GM19395 (cell line): ENCODE data around the gene NT5DC1.
A peak's percentile ranks its signal among the peaks of the same experiment; 100 is the strongest.
"Not testable (repeated sequence)": the region's sequence is repeated elsewhere in the genome, so short reads cannot be mapped to it uniquely, and the experiment has no call there.

Experiments
- ATAC-seq: cut with Tn5 transposase; IDR thresholded peaks from one replicate; pipeline ENCODE4 v1.9.1; 2021; ENCODE audit warnings: mild to moderate bottlenecking, moderate library complexity; ENCODE audit not compliant: unreplicated experiment

NT5DC1 gene

DNA sequence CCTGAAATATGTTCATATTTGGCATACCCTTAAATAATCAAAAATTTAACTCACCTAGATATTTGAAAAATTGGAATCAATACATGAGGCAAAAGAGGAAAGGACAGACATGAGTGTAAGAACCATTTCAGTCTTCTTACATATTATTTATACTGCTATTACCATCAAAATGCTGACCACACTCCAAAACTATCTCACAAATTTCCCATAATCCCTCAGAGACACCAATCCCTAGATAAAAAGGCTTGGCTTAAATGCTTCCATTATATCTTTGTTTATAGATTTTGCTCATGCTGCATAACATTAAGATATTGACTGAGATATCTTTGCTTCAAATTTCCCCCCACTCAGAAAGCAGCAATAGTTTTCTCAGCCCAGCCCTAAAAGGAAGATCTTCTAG is 11.7 kb upstream of the NT5DC1 start:
- ATAC-seq: no peak

DNA sequence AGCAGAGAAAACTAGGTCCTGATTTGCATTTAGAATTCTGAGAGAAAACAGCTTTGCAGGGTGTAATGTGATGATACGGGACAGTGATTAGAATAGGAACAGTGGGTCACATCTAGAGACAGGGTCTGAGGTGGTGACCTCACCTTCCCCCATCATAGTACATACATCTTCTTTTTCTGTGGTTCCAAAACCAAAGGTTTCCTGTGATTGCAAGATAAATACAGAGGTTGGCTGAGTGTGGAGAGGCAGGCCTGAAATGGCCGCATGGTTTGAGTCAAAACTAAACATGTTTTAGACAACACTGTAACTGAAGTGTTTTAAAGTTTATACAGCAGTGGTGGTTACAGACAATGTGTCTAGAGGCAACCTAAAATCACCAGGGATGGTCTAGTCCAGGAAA is 10.4 kb upstream of the NT5DC1 start:
- peak; percentile 70 for ATAC-seq

DNA sequence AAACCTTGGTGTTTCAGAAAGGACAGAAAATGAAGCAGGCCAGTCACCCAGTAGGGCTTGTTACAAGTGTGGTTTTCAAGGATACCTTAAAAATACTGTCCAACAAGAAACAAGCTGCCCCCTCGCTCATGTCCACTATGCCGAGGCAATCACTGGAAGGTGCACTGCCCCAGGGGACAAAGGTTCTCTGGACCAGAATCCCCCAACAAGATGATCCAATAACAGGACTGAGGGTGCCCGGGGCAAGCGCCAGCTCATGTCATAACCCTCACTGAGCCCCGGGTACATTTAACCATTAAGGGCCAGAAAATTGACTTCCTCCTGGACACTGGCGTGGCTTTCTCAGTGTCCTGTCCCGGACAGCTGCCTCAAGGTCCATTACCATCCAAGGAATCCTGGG is 6.6 kb upstream of the NT5DC1 start:
- no peak for ATAC-seq

DNA sequence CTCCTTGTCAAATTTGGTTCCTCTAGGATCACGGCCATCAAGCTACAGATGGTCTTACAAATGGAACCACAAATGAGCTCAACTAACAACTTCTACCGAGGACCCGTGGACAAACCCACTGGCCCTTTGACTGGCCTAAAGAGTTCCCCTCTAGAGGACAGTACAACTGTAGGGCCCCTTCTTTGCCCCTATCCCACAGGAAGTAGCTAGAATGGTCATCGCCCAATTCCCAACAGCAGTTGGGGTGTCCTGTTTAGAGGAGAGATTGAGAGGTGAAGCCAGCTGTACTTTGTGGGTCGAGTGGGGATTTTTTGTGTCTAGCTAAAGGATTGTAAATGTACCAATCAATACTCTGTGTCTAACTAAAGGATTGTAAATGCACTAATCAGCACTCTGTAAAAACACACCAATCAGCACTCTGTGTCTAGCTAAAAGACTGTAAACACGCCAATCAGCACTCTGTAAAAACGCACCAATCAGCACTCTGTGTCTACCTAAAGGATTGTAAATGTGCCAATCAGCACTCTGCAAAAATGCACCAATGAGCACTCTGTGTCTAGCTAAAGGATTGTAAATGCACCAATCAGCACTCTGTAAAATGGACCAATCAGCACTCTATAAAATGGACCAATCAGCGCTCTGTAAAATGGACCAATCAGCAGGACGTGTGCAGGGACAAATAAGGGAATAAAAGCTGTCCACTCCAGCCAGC is 4.4 kb upstream of the NT5DC1 start:
- ATAC-seq: not testable (repeated sequence)

DNA sequence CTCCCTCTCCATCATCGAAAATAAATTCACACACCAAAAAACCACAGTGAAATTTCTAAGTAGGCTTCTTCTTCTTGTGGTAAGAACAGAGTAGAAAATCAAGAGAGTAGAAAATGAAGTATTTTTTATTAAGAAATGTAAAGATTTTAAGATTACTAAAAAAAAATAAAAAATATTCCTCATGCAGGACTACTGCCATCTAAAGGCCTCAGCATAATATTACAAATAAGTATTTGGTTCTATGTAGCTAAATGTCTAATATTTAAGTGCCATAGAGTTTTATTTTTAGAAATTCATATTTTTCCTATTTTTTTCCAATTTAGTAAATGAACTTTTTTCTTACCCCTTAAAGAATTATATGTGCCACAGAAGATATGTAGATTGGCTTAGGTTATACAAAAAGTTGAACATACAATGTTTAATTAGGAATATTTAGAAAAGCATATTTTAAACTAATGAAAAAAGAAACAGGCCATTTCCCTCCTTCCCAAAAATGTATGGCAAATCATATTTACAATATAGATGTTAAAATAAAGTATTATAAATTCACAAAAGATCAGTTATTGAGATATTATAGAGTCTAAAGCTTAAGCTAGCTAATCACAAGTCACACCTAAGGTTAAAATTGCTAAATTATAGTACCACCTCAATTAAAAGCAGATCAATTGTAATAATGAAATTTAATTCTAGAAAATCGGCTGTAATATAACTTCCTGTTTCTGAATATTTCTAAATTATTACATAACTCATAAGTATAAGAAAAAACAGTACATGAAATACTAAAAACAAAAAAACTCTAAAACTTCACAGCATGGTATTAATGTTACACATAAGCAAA is 3.5 kb upstream of the NT5DC1 start:
- ATAC-seq: no peak

DNA sequence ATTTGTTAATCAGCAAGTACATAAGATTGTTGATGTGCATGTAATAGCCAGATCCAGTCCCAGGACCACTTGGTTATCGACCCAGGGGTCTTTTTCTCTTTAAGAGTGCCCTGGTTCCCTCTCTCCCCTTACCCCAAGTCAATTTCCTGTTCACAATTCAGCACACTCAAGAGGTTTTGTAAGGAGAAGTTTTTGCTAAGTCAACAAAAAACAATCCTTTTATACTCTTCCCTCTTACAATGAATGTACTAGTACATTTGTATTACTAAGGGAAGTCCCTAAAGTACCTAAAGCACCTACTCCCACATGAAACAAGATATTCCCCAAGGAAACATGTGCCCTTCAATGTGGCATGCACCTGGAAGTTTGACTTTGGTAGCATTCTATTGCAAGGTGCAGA is 1.6 kb upstream of the NT5DC1 start:
- no peak for ATAC-seq

DNA sequence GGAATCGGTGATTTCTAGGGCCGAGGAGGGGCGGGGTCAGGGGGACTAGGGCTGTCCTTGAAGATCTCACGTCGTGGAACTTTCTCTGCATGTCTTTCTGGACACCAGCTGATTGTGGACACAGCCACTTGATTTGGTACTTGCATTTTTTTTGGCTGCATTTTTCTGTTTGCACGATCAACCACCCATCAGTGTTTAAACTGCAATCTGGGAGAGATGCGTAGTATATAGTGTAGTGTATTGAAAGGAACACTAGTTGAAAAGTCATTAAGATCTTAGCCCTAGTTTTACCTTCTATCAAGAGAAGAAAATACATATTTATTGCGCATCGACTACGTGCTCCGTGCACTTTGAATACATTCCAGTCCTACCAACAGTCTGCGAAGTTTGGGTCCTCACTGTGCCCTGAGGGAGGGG is 657 bp downstream of the NT5DC1 start:
- no peak for ATAC-seq

DNA sequence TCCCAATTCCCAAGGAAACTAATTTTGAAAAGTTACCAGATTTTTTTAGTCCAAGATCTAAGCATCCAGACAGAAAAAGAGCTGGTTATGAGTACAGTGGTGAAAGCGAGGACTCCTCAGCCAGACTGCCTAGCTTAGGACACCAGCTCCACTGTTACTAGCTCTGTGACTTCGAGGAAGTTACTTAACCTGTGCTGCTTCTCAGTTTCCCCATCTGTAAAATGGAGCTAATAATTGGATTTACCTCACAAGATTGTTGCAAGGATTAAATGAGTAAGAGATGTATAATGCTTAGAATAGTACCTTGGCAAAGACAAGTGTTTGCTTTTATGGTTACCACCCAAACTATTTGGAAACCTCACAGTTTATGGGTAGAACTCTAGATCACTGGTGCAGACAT is 1.1 kb downstream of the NT5DC1 start:
- no peak for ATAC-seq

DNA sequence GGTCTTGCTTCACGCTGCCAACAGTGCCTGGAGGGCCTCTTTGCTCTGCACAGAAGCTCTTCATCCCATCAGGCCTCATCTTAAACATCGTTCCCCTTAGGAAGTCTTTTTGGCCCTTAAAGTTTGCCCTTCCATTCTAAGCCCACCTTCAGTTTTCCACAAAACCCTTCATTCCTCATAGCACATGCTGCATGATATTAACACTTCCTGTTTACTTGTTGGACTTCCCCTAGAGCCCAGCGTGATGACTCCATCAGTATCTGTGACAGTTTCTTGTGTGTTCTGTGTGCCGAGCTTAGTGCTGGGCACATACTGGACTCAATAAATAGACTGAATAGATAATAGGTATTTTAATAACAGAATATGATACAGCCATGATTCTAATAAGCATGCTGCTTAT is 2.2 kb downstream of the NT5DC1 start:
- no peak for ATAC-seq

DNA sequence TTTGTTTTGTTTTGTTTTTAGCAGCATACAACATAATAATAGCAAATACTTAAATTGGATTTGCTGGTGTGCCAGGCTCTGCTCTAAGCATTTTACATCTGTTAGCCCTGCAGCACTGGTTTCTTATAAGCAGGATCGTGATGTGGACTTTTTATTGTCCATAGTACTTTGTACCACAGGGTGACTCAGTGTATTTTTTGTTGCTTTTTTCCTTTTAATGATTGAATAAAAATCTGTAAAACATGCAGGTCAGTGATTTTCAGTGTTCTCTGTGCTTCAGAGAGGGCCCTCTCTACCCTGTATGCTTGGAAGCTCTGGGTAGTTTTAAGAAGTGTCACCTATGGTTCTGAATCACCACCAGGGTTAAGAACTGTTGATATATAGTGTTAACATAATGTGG is 4.0 kb downstream of the NT5DC1 start:
- ATAC-seq: no peak

DNA sequence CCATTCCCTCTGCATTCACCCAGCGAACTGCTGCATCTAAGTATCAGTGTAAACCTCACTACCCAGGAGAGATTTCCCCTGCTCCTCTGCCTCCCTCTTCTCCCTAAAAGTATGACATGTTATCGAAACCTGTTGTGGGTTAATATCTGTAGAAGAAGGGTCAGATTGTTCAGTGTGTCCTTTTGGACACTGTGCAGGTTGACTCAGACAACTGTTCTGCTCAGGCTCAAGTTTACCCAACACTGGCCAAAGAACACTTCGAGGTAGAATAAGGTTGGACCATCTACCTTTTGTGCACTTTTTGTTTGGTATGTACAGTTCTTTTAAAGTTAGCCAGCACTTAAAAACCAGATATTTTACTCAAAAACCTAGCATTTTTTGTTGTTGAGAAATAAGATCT is 4.6 kb downstream of the NT5DC1 start:
- no peak for ATAC-seq

DNA sequence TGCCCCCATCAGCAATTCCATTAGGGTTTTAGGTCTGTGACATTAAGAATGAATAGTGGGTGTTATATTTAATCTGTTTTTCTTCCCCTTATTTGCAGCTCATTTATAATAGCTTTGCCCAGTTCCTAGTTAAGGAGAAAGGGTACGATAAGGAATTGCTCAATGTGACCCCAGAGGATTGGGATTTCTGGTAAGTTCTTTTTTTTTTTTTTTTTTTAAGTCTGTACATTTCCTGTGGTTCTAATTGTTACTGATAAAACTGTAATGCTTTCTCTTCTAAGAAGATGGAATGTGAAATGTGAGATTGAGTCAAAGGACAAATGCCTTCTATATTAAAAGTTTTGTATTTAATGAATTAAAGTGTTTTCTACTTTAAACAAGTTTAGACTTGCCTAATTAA is 5.5 kb downstream of the NT5DC1 start:
- ATAC-seq: no peak

DNA sequence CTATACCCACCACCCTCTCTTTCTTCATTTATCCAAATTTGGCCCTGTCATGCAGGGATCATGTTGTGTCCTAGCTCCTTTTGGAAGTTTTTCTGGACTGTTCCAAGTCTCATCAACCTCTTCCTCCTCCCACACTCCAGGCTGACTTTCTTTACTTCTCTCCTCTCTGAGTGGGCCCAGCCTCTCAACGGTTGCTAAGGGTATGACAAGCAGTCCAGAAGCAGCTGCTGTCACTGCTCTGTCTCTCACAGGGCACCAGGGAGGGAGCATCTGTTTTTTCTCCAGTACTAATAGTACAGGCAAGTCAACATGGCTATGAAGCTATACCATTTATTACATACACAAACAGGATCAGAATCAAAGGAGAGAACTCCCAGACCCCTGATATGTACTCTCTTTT is 8.2 kb downstream of the NT5DC1 start:
- no peak for ATAC-seq

DNA sequence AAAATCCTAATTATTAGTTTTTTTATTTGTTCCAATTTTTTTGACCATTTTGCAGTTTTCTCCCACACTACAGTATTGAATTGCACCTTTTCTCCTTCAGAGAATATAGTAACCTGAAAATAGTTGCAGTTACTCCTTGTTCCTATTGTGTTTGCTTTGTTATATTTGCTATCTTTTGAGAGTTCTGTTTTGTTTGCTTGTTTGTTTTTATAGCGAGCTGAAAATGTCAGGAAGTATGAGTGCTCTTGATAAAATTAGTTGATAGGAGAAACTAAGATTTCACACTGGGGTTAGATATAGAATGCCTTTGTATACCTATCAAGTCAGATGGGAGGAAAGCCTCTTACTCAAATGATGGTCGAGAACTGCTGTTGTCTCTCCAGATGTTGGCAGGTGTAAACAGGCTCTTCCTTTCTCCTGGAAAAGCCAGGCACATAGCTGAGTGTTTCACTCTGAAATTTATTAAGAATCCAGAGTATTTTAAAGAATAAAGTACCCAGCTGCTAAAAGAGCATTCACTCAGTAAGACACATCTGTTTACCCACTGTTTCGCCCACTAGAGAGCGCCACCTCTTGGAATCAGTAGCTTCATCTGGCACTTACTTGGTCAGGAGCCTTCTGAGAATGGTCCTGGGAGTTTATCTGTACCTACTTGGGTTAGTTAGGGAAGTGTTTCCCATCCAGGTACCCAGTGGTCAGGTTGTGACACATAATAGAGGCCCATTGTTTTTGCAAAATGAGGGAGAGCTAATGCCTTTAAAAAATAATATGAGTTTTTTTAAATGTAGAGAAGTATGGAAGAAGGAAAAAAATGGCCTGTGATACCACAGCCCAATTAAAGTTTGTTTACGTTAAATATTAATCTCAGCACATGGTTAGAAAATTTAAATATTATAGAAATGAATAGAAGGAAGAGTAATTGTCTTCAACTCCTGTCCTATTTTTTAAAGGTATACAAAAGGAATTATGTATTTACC is 11.2 kb downstream of the NT5DC1 start:
- peak; percentile 80 for ATAC-seq

DNA sequence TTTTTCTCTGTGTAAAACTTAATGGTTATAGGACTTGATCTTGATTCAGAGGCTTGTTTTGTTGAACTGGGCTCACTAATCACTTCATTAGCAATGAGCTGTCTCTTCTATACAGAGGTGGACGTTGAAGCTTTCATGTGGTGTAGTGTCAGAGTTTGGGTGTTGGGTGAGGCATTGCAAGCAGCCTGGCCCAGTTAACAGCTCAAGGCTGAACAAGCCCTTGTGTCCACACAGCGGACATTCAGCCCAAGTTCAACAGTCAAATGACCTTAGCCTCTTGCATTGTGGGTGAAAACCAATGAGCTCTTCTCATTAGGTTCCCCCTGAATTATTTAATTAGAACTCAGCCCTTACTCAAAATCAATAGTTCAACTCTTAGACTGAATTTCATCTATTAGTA is 12.7 kb downstream of the NT5DC1 start:
- ATAC-seq: no peak

DNA sequence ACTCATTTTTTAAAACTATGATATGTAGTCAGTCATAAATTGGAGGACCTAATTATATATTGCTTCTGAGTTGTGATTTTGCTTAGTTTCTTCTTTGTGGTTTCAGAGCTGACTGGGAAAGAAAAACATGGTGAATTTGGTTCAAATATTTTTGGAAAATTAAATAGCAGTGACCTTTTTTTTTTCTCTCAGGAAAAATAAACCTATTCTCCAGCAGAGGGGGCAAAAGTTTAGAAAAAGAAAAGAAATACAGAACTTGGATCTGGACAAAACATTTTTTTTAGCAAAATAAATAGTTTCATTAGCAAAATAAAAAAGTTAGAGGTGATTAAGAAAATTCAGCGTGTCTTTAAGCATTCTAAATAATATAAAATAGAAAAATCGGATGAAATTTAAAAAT is 15.1 kb downstream of the NT5DC1 start:
- no peak for ATAC-seq

DNA sequence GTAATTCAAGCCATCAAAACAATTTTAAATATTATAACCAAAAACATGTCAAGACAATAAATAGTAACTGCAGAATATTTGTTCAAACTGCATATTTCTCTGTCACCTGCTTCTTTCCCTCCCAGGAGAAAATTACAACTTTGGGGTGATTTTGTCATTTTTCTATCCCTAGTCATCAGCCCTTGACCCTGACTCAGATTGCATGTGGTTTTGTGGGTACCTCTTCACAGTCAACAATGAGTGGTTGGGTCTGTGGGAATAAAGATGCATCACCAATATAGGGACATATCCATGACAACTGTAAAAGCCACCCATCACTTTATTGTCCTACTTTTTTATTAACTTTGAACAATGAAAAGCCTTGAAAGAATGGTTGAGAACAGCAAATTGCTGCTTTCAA is 18.0 kb downstream of the NT5DC1 start:
- ATAC-seq: no peak

DNA sequence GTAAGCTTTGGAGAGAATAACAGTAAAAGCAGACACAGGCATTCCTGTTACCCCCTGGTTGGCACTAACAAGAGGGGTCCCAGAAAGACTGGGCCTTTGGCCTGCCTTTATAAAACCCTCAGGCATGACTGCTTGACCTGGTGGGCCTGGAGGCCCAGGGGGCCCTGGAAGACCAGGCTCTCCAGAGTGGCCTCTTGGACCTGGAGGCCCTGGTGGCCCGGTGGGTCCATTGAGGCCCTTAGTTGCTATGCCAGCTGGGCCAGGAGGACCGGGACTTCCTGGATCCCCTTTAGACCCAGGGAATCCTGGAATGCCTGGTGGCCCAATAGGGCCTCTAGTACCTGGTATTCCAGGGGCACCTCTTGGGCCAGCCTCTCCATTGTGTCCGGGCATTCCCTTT is 19.8 kb downstream of the NT5DC1 start:
- ATAC-seq: no peak

DNA sequence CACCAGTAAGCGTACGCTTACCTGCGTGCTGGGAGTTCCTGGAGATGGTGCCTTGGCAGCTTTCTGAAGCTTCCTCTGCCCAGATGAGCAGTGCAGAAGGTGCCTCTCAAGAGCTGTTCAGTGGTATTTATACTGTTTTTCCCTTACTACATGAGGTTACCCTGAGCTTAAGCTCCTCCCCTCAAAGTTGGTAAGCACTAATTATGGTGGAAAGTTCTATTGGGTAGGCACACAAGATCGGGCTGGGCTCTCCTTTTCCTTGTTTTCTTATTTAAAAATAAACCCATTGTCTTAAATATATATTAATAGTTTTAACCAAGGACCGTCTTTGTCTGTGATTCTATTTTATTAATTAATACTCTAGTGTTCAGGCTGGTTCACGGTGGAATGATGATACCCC is 25.4 kb downstream of the NT5DC1 start, which contains the start of gene COL10A1:
TSS of gene COL10A1 (minus strand) at position 101 of the 400 bp plus-strand sequence. CDS start 640 bp downstream, outside the sequence.
- ATAC-seq: no peak

DNA sequence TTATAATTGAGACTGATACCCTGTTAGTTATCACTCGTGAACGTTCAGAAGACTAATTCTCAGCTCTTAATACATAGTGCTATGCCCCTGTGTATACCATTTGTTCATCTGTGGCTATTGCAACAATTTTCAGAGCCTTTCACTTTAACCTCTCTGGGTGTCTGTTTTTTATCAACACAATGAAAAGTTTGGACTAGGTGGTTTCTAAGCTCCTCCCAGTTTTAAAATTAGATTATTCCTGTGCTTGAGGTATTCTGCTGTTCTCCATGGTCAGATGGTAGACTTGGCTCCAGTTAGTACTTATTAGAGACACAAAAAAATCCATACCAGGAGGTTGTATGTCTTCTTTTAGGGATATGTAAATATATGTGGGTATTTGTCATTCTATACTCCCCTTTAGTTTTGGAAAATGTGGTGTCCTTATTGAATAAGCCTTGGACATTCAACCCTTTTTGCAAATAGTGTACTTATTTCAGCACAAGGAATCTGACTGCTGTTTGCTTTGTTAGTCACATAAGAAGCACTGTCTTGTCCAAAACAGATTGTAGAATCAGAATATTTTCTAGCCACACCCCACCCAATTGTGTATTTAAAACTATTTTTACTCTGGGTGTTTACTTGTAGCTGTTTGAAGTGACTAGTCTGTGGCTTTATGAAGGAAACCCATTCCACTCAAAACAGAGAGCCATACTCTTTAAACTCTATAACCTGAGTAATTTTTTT is 27.3 kb downstream of the NT5DC1 start:
- ATAC-seq: no peak

DNA sequence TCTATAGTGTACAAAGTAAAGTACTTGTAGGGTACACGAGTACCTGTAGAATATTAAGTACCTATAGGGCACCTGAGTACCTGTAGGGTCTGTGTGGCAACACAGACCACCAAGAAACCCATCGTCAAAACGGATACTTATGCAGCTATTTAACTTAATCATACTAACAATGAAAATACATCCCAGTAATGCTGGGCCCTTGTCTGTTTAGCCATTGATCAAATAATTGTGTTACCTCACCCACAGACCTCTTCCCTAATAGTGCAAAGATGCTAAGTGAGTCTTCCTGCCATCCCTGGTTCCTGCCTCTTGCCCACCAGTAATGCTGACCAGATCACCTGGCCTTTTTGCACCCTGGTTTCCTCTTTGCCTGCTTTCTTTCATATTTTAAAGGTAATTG is 32.8 kb downstream of the NT5DC1 start:
- no peak for ATAC-seq
